ENCODE data around the gene ADAMTSL3. TPM values are rescaled to one million over a fixed set of nuclear protein-coding genes. Genes with fewer than 3 reads are reported as not detected.

Gene ADAMTSL3
- total and polyA plus RNA-seq, 11 donors: 1.3 to 13.2 (median 7.3) TPM

- ATAC-seq: no peak
- intact Hi-C loops (cut with DNase I): loop anchor here in 4 of 10 donors (10.0 kb wide), 3 partner anchors 78 to 382 kb away; no protein-coding TSS in a partner anchor
- Histone ChIP-seq H3K4me3 (no peak overlapping the region), H3K36me3 (peaks cover 0 to 15% (median 0%) of the 10 kb centered on the region in 9 donors), H3K9me3 (no peaks in the 10 kb centered on the region), H3K27ac (peak overlapping the region in 8 of 12 donors; percentile 51 to 90 (median 83)), H3K4me1 (peaks cover 0 to 34% (median 7%) of the 10 kb centered on the region in 12 donors), H3K27me3 (peaks cover 0 to 18% (median 0%) of the 10 kb centered on the region in 9 donors)
- 82 to 86% (median 84%) methylated on average over 5 of the region's 5 CpGs for WGBS, 4 donors
- TF ChIP-seq POLR2A (IDR thresholded peaks at IDR 0.05): no peak
- TF ChIP-seq, protein P1, sequence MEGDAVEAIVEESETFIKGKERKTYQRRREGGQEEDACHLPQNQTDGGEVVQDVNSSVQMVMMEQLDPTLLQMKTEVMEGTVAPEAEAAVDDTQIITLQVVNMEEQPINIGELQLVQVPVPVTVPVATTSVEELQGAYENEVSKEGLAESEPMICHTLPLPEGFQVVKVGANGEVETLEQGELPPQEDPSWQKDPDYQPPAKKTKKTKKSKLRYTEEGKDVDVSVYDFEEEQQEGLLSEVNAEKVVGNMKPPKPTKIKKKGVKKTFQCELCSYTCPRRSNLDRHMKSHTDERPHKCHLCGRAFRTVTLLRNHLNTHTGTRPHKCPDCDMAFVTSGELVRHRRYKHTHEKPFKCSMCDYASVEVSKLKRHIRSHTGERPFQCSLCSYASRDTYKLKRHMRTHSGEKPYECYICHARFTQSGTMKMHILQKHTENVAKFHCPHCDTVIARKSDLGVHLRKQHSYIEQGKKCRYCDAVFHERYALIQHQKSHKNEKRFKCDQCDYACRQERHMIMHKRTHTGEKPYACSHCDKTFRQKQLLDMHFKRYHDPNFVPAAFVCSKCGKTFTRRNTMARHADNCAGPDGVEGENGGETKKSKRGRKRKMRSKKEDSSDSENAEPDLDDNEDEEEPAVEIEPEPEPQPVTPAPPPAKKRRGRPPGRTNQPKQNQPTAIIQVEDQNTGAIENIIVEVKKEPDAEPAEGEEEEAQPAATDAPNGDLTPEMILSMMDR (IDR thresholded peaks at IDR 0.05): no peak
- DNase-seq: no peak
Measured at GRCh38 chr15:83652626-83653204, 1.2 kb upstream of the ADAMTSL3 start.

- peaks cover 0 to 40% (median 9%) of the 10 kb centered on the region in 12 donors for H3K4me1 ChIP-seq
- intact Hi-C loops (cut with DNase I): loop anchor here in 4 of 10 donors (10.0 kb wide), 3 partner anchors 78 to 382 kb away; no protein-coding TSS in a partner anchor
- peaks cover 0 to 15% (median 0%) of the 10 kb centered on the region in 9 donors for H3K36me3 ChIP-seq
- WGBS, 4 donors: 26 to 55% (median 36%) methylated on average over 9 to 18 of the region's 18 CpGs
- TF ChIP-seq, protein P1 (IDR thresholded peaks at IDR 0.05): no peak
- TF ChIP-seq POLR2A (IDR thresholded peaks at IDR 0.05): no peak
- peak in 2 of 4 donors; percentile 9 to 35 for ATAC-seq
- H3K4me3 ChIP-seq: peak overlapping the region in 10 of 12 donors; percentile 14 to 85 (median 69)
- no peak for DNase-seq
- H3K27me3 ChIP-seq: peaks cover 0 to 18% (median 0%) of the 10 kb centered on the region in 9 donors
- no peaks in the 10 kb centered on the region for H3K9me3 ChIP-seq
- peak overlapping the region; percentile 14 to 90 (median 82) for H3K27ac ChIP-seq
Measured at GRCh38 chr15:83653288-83653638, 660 bp upstream of the ADAMTSL3 start.

- DNase-seq (peak; percentile 74 to 81 (median 77)), ATAC-seq (peak in 3 of 4 donors; percentile 36 to 67 (median 55))
- H3K36me3 ChIP-seq: peaks cover 0 to 15% (median 0%) of the 10 kb centered on the region in 9 donors
- peaks cover 0 to 53% (median 14%) of the 10 kb centered on the region in 12 donors for H3K4me1 ChIP-seq
- H3K4me3 ChIP-seq: peak overlapping the region; percentile 43 to 85 (median 68)
- no peaks in the 10 kb centered on the region for H3K9me3 ChIP-seq
- intact Hi-C loops (cut with DNase I): loop anchor here in 5 of 10 donors (5.0 to 10.0 kb wide), 5 partner anchors 43 to 380 kb away; no protein-coding TSS in a partner anchor
- no peak for TF ChIP-seq POLR2A (IDR thresholded peaks at IDR 0.05)
- TF ChIP-seq, protein P1 (IDR thresholded peaks at IDR 0.05): peak in 5 of 12 donors; percentile 3 to 19 (median 13)
- WGBS, 4 donors: 6 to 17% (median 11%) methylated on average over 32 to 67 of the region's 67 CpGs
- peak overlapping the region; percentile 14 to 90 (median 82) for H3K27ac ChIP-seq
- H3K27me3 ChIP-seq: peaks cover 0 to 18% (median 0%) of the 10 kb centered on the region in 9 donors
Measured at GRCh38 chr15:83654379-83655236, 685 bp downstream of the ADAMTSL3 start.

All from heart left ventricle (tissue), 16 donors.